HG02571 (cell line): ENCODE data around the gene COL15A1.

Source experiments
- ATAC-seq: cut with Tn5 transposase; IDR thresholded peaks from one replicate; pipeline ENCODE4 v1.9.1; 2021; ENCODE audit warnings: mild to moderate bottlenecking, moderate library complexity; ENCODE audit not compliant: unreplicated experiment

The COL15A1 gene

GRCh38 chr9:98944057-98944733, 488 bp downstream of the COL15A1 start:
- no peak for ATAC-seq

- ATAC-seq = no peak
Observed at GRCh38 chr9:98944734-98945074, 997 bp downstream of the COL15A1 start.

GRCh38 chr9:98949565-98949964, 5.9 kb downstream of the COL15A1 start:
- no peak for ATAC-seq

- no peak for ATAC-seq
Observed at GRCh38 chr9:98950262-98950661, 6.6 kb downstream of the COL15A1 start.

- no peak for ATAC-seq
Observed at GRCh38 chr9:98951967-98952366, 8.3 kb downstream of the COL15A1 start.

GRCh38 chr9:98953581-98954243, 10.0 kb downstream of the COL15A1 start:
- no peak for ATAC-seq

- no peak for ATAC-seq
Observed at GRCh38 chr9:98954244-98954610, 10.5 kb downstream of the COL15A1 start.

- ATAC-seq = no peak
Observed at GRCh38 chr9:98955259-98955658, 11.6 kb downstream of the COL15A1 start.

GRCh38 chr9:98957826-98958225, 14.1 kb downstream of the COL15A1 start:
- no peak for ATAC-seq

- ATAC-seq = no peak
Observed at GRCh38 chr9:98958271-98958984, 14.7 kb downstream of the COL15A1 start.

- no peak for ATAC-seq
Observed at GRCh38 chr9:98960409-98960808, 16.7 kb downstream of the COL15A1 start.

GRCh38 chr9:98961513-98962180, 17.9 kb downstream of the COL15A1 start:
- no peak for ATAC-seq

GRCh38 chr9:98962181-98962560, 18.5 kb downstream of the COL15A1 start:
- ATAC-seq = no peak

GRCh38 chr9:98962861-98963260, 19.2 kb downstream of the COL15A1 start:
- no peak for ATAC-seq

- no peak for ATAC-seq
Observed at GRCh38 chr9:98964201-98964600, 20.5 kb downstream of the COL15A1 start.

GRCh38 chr9:98964911-98965336, 21.2 kb downstream of the COL15A1 start:
- no peak for ATAC-seq

GRCh38 chr9:98966676-98967075, 23.0 kb downstream of the COL15A1 start:
- no peak for ATAC-seq

GRCh38 chr9:98967257-98967656, 23.6 kb downstream of the COL15A1 start:
- no peak for ATAC-seq

GRCh38 chr9:98967680-98968079, 24.0 kb downstream of the COL15A1 start:
- ATAC-seq = no peak

GRCh38 chr9:98968601-98969337, 25.1 kb downstream of the COL15A1 start:
- ATAC-seq = no peak

- ATAC-seq = no peak
Observed at GRCh38 chr9:98970532-98971041, 26.9 kb downstream of the COL15A1 start.
